GM04503 (cell line): Measurements from ENCODE around the gene KLC3.
"Not testable (repeated sequence)": the region's sequence is repeated elsewhere in the genome, so short reads cannot be mapped to it uniquely, and the experiment has no call there.

Source experiments
- DNase-seq: peaks from one replicate; pipeline ENCODE4 v3.0.0-alpha.2; 2012; ENCODE audit warnings: low read depth

Gene KLC3

GRCh38 chr19:45340232-45340898 lies at the start of gene KLC3:
Gene KLC3 (plus strand): TSS chr19:45340750. CDS start chr19:45345542, 4,792 bp downstream.
- no peak for DNase-seq

- DNase-seq: no peak
These were observed 48.7 kb upstream of the KLC3 start for GRCh38 chr19:45291834-45292233.

- no peak for DNase-seq
These were observed 46.9 kb upstream of the KLC3 start for GRCh38 chr19:45293682-45294081.

- DNase-seq: no peak
These were observed 46.1 kb upstream of the KLC3 start for GRCh38 chr19:45294291-45295029.

GRCh38 chr19:45295873-45296272 lies 44.7 kb upstream of the KLC3 start:
- no peak for DNase-seq

- no peak for DNase-seq
These were observed 44.2 kb upstream of the KLC3 start for GRCh38 chr19:45296355-45296754.

GRCh38 chr19:45297674-45298073 lies 42.9 kb upstream of the KLC3 start:
- DNase-seq: no peak

- no peak for DNase-seq
These were observed 42.3 kb upstream of the KLC3 start for GRCh38 chr19:45298264-45298663.

GRCh38 chr19:45299719-45300118 lies 40.8 kb upstream of the KLC3 start:
- no peak for DNase-seq

- DNase-seq: no peak
These were observed 38.1 kb upstream of the KLC3 start for GRCh38 chr19:45302416-45302815.

- DNase-seq: no peak
These were observed 37.1 kb upstream of the KLC3 start for GRCh38 chr19:45303269-45304060.

GRCh38 chr19:45304141-45304926 lies 36.2 kb upstream of the KLC3 start:
- DNase-seq: no peak

GRCh38 chr19:45305007-45305406 lies 35.5 kb upstream of the KLC3 start:
- DNase-seq: no peak

GRCh38 chr19:45305421-45305820 lies 35.1 kb upstream of the KLC3 start:
- no peak for DNase-seq

GRCh38 chr19:45306040-45306439 lies 34.5 kb upstream of the KLC3 start:
- no peak for DNase-seq

- DNase-seq: no peak
These were observed 34.0 kb upstream of the KLC3 start for GRCh38 chr19:45306518-45307027.

- DNase-seq: no peak
These were observed 33.2 kb upstream of the KLC3 start for GRCh38 chr19:45307361-45307760.

GRCh38 chr19:45309322-45309721 lies 31.2 kb upstream of the KLC3 start:
- DNase-seq: not testable (repeated sequence)

- no peak for DNase-seq
These were observed 28.9 kb upstream of the KLC3 start for GRCh38 chr19:45311621-45312020.

- DNase-seq: not testable (repeated sequence)
These were observed 28.3 kb upstream of the KLC3 start for GRCh38 chr19:45312285-45312684.

GRCh38 chr19:45314708-45315245 lies 25.8 kb upstream of the KLC3 start:
- DNase-seq: no peak

GRCh38 chr19:45315304-45315703 lies 25.2 kb upstream of the KLC3 start:
- DNase-seq: no peak
